HepG2 (cell line): ENCODE results near the gene LIM2. TPM values are rescaled to one million over a fixed set of nuclear protein-coding genes. Genes with fewer than 3 reads are reported as not detected.

Source experiments
- AGO2 ChIP-seq: fragments of 200-400 bp; formaldehyde crosslinking; optimal IDR thresholded peaks from 2 replicates; pipeline ENCODE3; 2017; ENCODE audit warnings: mild to moderate bottlenecking, low read depth, low read length, moderate library complexity
- ARID2 ChIP-seq: sonication (generic); formaldehyde crosslinking; IDR thresholded peaks from 2 replicates; pipeline ENCODE4 v1.8.1; 2022; ENCODE audit warnings: mild to moderate bottlenecking, missing genetic modification reagents, borderline replicate concordance
- ASH2L ChIP-seq: fragments of 300-600, 200-600 bp; sonication (generic); IDR thresholded peaks from 2 replicates; pipeline ENCODE4 v1.7.0; 2017; ENCODE audit warnings: low read depth, mild to moderate bottlenecking, moderate library complexity, mixed read lengths, low read length; ENCODE audit not compliant: insufficient read length
- BORCS8-MEF2B ChIP-seq: sonication (generic); formaldehyde crosslinking; IDR thresholded peaks from 2 replicates; pipeline ENCODE4 v1.8.0; 2022; ENCODE audit warnings: mild to moderate bottlenecking, missing genetic modification reagents
- CHD2 ChIP-seq: IDR thresholded peaks from 2 replicates; pipeline ENCODE4 v1.6.1; 2011; ENCODE audit warnings: low read depth, low read length, improper control_type of control experiment
- ELF4 ChIP-seq: sonication (generic); formaldehyde crosslinking; IDR thresholded peaks from 2 replicates; pipeline ENCODE4 v1.5.0; 2020; ENCODE audit warnings: missing genetic modification reagents, mild to moderate bottlenecking, moderate library complexity, borderline replicate concordance
- GRHL1 ChIP-seq: sonication (generic); formaldehyde crosslinking; conservative IDR thresholded peaks from 2 replicates; pipeline ENCODE4 v1.8.0; 2022; ENCODE audit warnings: missing genetic modification reagents
- GZF1 ChIP-seq: sonication (generic); formaldehyde crosslinking; IDR thresholded peaks from 2 replicates; pipeline ENCODE4 v1.5.1; 2020; ENCODE audit warnings: mild to moderate bottlenecking, missing genetic modification reagents
- HDAC1 ChIP-seq: sonication (generic); formaldehyde crosslinking; IDR thresholded peaks from 2 replicates; pipeline ENCODE4 v1.5.1; 2020; ENCODE audit warnings: mild to moderate bottlenecking, missing genetic modification reagents
- HNRNPH1 ChIP-seq: fragments of 200-400 bp; formaldehyde crosslinking; optimal IDR thresholded peaks from 2 replicates; pipeline ENCODE3; 2017; ENCODE audit warnings: mild to moderate bottlenecking, low read depth, low read length
- KLF13 ChIP-seq: sonication (generic); formaldehyde crosslinking; IDR thresholded peaks from 2 replicates; pipeline ENCODE4 v1.4.0; 2020; ENCODE audit warnings: mild to moderate bottlenecking, missing genetic modification reagents
- MTA1 ChIP-seq: sonication (generic); formaldehyde crosslinking; IDR thresholded peaks from 2 replicates; pipeline ENCODE4 v1.4.0; 2020; ENCODE audit warnings: missing genetic modification reagents, mild to moderate bottlenecking, borderline replicate concordance
- PAWR ChIP-seq: sonication (generic); formaldehyde crosslinking; IDR thresholded peaks from 2 replicates; pipeline ENCODE4 v1.4.0; 2020; ENCODE audit warnings: missing genetic modification reagents, mild to moderate bottlenecking, borderline replicate concordance
- PPARG ChIP-seq: conservative IDR thresholded peaks from 2 replicates; pipeline ENCODE4 v1.6.1; 2016; ENCODE audit warnings: missing biosample characterization, missing genetic modification reagents
- SALL1 ChIP-seq: sonication (generic); formaldehyde crosslinking; IDR thresholded peaks from 2 replicates; pipeline ENCODE4 v1.8.0; 2022; ENCODE audit warnings: mild to moderate bottlenecking, missing genetic modification reagents
- SNAI1 ChIP-seq: sonication (generic); formaldehyde crosslinking; IDR thresholded peaks from 2 replicates; pipeline ENCODE4 v1.5.0; 2020; ENCODE audit warnings: mild to moderate bottlenecking, missing genetic modification reagents, borderline replicate concordance
- STAT5B ChIP-seq: sonication (generic); formaldehyde crosslinking; IDR thresholded peaks from 2 replicates; pipeline ENCODE4 v1.4.0; 2020; ENCODE audit warnings: missing genetic modification reagents
- TRIM24 ChIP-seq: sonication (generic); formaldehyde crosslinking; IDR thresholded peaks from 2 replicates; pipeline ENCODE4 v1.8.0; 2022; ENCODE audit warnings: mild to moderate bottlenecking, missing genetic modification reagents
- WIZ ChIP-seq: sonication (generic); formaldehyde crosslinking; IDR thresholded peaks from 2 replicates; pipeline ENCODE4 v1.5.1; 2020; ENCODE audit warnings: mild to moderate bottlenecking, missing genetic modification reagents
- ZBTB14 ChIP-seq: sonication (generic); formaldehyde crosslinking; IDR thresholded peaks from 2 replicates; pipeline ENCODE4 v1.4.0; 2020; ENCODE audit warnings: missing genetic modification reagents
- ZBTB43 ChIP-seq: sonication (generic); formaldehyde crosslinking; conservative IDR thresholded peaks from 2 replicates; pipeline ENCODE4 v1.4.0; 2020; ENCODE audit warnings: missing genetic modification reagents
- ZNF232 ChIP-seq: sonication (generic); formaldehyde crosslinking; IDR thresholded peaks from 2 replicates; pipeline ENCODE4 v1.4.0; 2020; ENCODE audit warnings: missing genetic modification reagents, borderline replicate concordance
- ZNF3 ChIP-seq: IDR thresholded peaks from 2 replicates; pipeline ENCODE4 v1.7.0; 2017; ENCODE audit warnings: inconsistent platforms
- ZNF430 ChIP-seq: sonication (generic); formaldehyde crosslinking; IDR thresholded peaks from 2 replicates; pipeline ENCODE4 v1.9.0; 2021; ENCODE audit warnings: mild to moderate bottlenecking, missing genetic modification reagents
- ZNF530 ChIP-seq: sonication (generic); formaldehyde crosslinking; IDR thresholded peaks from 2 replicates; pipeline ENCODE4 v1.5.0; 2020; ENCODE audit warnings: low read depth, mild to moderate bottlenecking, missing genetic modification reagents
- ZNF543 ChIP-seq: sonication (generic); formaldehyde crosslinking; IDR thresholded peaks from 2 replicates; pipeline ENCODE4 v1.4.0; 2020; ENCODE audit warnings: mild to moderate bottlenecking, missing genetic modification reagents
- ZNF562 ChIP-seq: sonication (generic); formaldehyde crosslinking; IDR thresholded peaks from 2 replicates; pipeline ENCODE4 v1.8.0; 2022; ENCODE audit warnings: missing genetic modification reagents, borderline replicate concordance
- ZNF598 ChIP-seq: sonication (generic); formaldehyde crosslinking; IDR thresholded peaks from 2 replicates; pipeline ENCODE4 v1.5.1; 2020; ENCODE audit warnings: mild to moderate bottlenecking, missing genetic modification reagents, borderline replicate concordance
- ZNF768 ChIP-seq: sonication (generic); formaldehyde crosslinking; IDR thresholded peaks from 2 replicates; pipeline ENCODE4 v1.4.0; 2020; ENCODE audit warnings: missing genetic modification reagents
- polyA plus RNA-seq, 8 experiments: library from polyadenylated mRNA; depleted of rRNA in 3 of 8; stranded (reverse) in 7 of 8; unstranded in 1 of 8; fragments of >200 nt; fragmentation: Illumina TruSeq in 4 of 8; extraction: Trizol in 4 of 8; gene quantifications; 2 replicates each; pipeline versions ENCODE4 v1.2.1 to v1.2.3, GENCODE V29; 2011 to 2016; ENCODE audit warnings: low read depth in 4 of 8, missing spikeins in 1 of 8, mixed read lengths in 1 of 8; ENCODE audit not compliant: insufficient read depth in 1 of 8
- total RNA-seq, 5 experiments: library from RNA; depleted of rRNA; stranded (reverse); fragments of >200 nt; fragmentation: Illumina TruSeq; extraction: Trizol; gene quantifications; 2 replicates each; pipeline ENCODE4 v1.2.3, GENCODE V29; 2016; ENCODE audit warnings: low read depth in 1 of 5

The LIM2 gene
- total and polyA plus RNA-seq, 2 of the 13 experiments (the other 11 are each of a cell fraction or from before 2014, with no cell fraction given) = 1.3 TPM; not detected in 1

DNA sequence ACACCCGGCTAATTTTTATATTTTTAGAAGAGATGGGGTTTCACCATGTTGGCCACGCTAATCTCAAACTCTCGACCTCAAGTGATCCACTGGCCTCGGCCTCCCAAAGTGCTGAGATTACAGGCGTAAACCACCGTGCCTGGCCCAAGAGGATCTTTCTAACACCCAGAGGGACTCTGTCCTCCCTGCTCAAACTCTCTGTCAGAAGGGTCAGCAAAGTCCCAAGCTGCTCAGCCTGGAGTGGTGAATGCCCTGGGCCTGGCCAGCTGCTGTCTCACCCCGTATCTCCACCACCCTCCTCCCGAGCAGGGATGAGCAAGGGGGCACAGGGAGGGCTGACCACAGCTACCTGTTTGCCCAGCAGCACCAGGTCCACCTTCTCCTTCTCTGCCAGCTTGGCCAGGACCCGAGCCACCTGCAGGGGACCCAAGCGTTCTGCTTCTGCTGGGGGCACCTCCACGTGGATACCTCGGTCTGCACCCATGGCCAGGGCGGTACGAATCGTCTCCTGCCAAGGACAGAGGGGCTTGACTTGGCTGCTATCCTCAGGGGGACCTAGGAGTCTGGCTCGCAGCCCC, 34.9 kb downstream of the LIM2 start (continued):
- TF ChIP-seq WIZ (CRISPR knock-in tag) = no peak
- TF ChIP-seq CHD2 = no peak
- no peak for TF ChIP-seq ARID2 (CRISPR knock-in tag)
- TF ChIP-seq MTA1 (CRISPR knock-in tag) = no peak
- peak; percentile 37; the same call in 1 of the 2 replicates for TF ChIP-seq SALL1
- no peak for TF ChIP-seq ZNF543 (CRISPR knock-in tag)
- no peak for TF ChIP-seq SNAI1 (CRISPR knock-in tag)
- TF ChIP-seq ASH2L = no peak
- TF ChIP-seq KLF13 = no peak
- peak; percentile 57; the same call in 1 of the 2 replicates for TF ChIP-seq ZNF768 (CRISPR knock-in tag)
- TF ChIP-seq GZF1 (CRISPR knock-in tag) = 0 out of 2 replicates have a peak, but pooled peaks have one; percentile 33
- no peak for TF ChIP-seq ZNF562
- no peak for TF ChIP-seq ZNF232
- no peak for TF ChIP-seq ZNF3 (CRISPR knock-in tag)
- peak; percentile 96 for TF ChIP-seq AGO2
- TF ChIP-seq PAWR = no peak
- no peak for TF ChIP-seq STAT5B
- 0 out of 2 replicates have a peak, but pooled peaks have one; percentile 48 for TF ChIP-seq ZNF598 (CRISPR knock-in tag)
- no peak for TF ChIP-seq PPARG (CRISPR knock-in tag)
- peak; percentile 32; the same call in 1 of the 2 replicates for TF ChIP-seq HDAC1 (CRISPR knock-in tag)
- TF ChIP-seq ZBTB43 (CRISPR knock-in tag) = no peak
- no peak for TF ChIP-seq ELF4 (CRISPR knock-in tag)
- TF ChIP-seq TRIM24 (CRISPR knock-in tag) = no peak
- no peak for TF ChIP-seq GRHL1
- no peak for TF ChIP-seq ZNF430
- 0 out of 2 replicates have a peak, but pooled peaks have one; percentile 19 for TF ChIP-seq BORCS8-MEF2B (CRISPR knock-in tag)
- peak; percentile 35 for TF ChIP-seq HNRNPH1
- TF ChIP-seq ZNF530 (CRISPR knock-in tag) = no peak
- no peak for TF ChIP-seq ZBTB14 (CRISPR knock-in tag)
